GM19043 (cell line): ENCODE results near the gene P4HTM.
A peak's percentile ranks its signal among the peaks of the same experiment; 100 is the strongest.

Experiments used
- ATAC-seq: cut with Tn5 transposase; IDR thresholded peaks from one replicate; pipeline ENCODE4 v1.9.1; 2021; ENCODE audit warnings: low read depth; ENCODE audit not compliant: unreplicated experiment

The P4HTM gene

GRCh38 chr3:49022688-49023171, 32.7 kb downstream of the P4HTM start:
- ATAC-seq: no peak

GRCh38 chr3:49023775-49024174, 33.7 kb downstream of the P4HTM start:
- no peak for ATAC-seq

GRCh38 chr3:49024449-49024848, 34.4 kb downstream of the P4HTM start:
- no peak for ATAC-seq

GRCh38 chr3:49025005-49025792, 35.2 kb downstream of the P4HTM start:
- ATAC-seq: no peak

- no peak for ATAC-seq
Observed at GRCh38 chr3:49025793-49026520, 35.9 kb downstream of the P4HTM start.

GRCh38 chr3:49026536-49026935, 36.5 kb downstream of the P4HTM start:
- no peak for ATAC-seq

- no peak for ATAC-seq
Observed at GRCh38 chr3:49027634-49028033, 37.6 kb downstream of the P4HTM start.

GRCh38 chr3:49028298-49028672, 38.2 kb downstream of the P4HTM start:
- no peak for ATAC-seq

GRCh38 chr3:49028673-49029562, 38.9 kb downstream of the P4HTM start, which contains the start of gene IMPDH2:
IMPDH2 (minus strand) TSS chr3:49029398; CDS start chr3:49029350, 48 bp downstream.
- ATAC-seq: peak; percentile 90

- no peak for ATAC-seq
Observed at GRCh38 chr3:49029563-49029884, 39.5 kb downstream of the P4HTM start.

- no peak for ATAC-seq
Observed at GRCh38 chr3:49030321-49030720, 40.3 kb downstream of the P4HTM start.

- no peak for ATAC-seq
Observed at GRCh38 chr3:49032646-49033304, 42.7 kb downstream of the P4HTM start.

GRCh38 chr3:49034650-49035049, 44.6 kb downstream of the P4HTM start:
- no peak for ATAC-seq

- ATAC-seq: no peak
Observed at GRCh38 chr3:49035281-49035680, 45.2 kb downstream of the P4HTM start.

- ATAC-seq: no peak
Observed at GRCh38 chr3:49053543-49053942, 63.5 kb downstream of the P4HTM start.

GRCh38 chr3:49054344-49054862, 64.4 kb downstream of the P4HTM start:
- no peak for ATAC-seq
